ENCODE results near the gene MCRIP1.

Gene MCRIP1

GRCh38 chr17:81821603-81822311 is 11.3 kb downstream of the MCRIP1 start:
- DNase-seq (ENCODE audit: low read depth in 3 of 3, low spot score in 1 of 3) = no peak

DNA sequence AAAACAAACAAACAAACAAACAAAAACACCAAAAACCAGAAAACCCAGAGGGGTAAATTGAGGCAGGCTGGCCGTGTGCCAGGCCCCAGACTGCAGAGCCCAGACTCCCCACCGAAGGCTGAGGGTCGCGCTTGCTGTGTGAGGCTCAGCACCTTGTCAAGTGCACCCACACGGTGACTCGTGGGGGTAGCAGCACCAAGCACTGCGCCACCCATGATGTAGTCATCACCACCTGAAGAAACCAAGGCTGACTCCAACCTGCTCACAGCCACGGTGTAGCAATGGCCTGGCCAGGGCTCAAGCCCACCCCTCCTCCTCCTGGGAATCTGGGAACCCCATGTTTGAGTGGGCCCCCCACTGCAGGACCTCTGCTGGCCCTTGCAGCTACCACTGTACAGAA is 11.9 kb downstream of the MCRIP1 start:
- no peak for DNase-seq (ENCODE audit: low read depth in 3 of 3, low spot score in 1 of 3)

DNA sequence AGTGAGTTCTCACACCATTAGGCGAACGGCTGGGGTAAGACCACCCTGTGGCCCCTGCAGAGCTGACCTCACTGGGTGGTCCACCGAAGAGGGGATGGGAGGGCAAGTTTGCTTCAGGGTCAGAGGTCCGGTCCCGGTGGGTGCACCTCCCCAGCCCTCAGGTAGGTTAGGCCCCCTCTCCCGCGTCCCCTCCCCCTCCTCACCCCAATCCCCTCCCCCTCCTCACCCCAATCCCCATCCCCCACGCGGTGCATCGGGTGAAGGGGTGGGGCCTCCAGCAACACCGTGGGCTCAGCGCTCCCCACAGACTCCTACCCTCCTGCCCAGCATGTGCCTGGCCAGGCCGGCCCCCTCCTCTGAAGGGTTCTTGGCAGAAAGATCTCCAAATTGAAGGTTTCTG is 13.4 kb downstream of the MCRIP1 start:
- no peak for DNase-seq (ENCODE audit: low read depth in 3 of 3, low spot score in 1 of 3)

DNA sequence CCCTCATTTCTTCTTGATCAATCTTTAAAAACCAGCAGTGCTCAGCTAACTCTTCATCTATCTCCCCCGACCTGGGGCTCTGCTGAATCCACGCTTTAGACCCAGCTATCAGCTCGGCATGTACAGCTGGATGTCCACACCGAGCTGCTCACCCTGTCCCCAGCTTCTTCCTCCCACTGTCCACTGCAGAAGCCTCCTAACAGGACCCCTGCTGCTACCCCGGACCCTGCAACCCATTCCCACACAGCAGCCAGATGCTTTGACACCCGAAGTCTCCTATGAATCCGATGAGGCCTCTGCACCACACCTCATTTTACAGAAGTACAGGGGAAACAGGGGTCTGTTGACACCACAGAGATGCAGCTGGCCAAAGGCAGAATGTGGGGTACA is 15.3 kb downstream of the MCRIP1 start:
- no peak for DNase-seq (ENCODE audit: low read depth in 3 of 3, low spot score in 1 of 3)

GRCh38 chr17:81815646-81815986 is 17.5 kb downstream of the MCRIP1 start:
- no peak for DNase-seq (ENCODE audit: low read depth in 3 of 3, low spot score in 1 of 3)

- DNase-seq (ENCODE audit: low read depth in 3 of 3, low spot score in 1 of 3) = no peak
Measured at GRCh38 chr17:81814748-81815645, 18.1 kb downstream of the MCRIP1 start.

DNA sequence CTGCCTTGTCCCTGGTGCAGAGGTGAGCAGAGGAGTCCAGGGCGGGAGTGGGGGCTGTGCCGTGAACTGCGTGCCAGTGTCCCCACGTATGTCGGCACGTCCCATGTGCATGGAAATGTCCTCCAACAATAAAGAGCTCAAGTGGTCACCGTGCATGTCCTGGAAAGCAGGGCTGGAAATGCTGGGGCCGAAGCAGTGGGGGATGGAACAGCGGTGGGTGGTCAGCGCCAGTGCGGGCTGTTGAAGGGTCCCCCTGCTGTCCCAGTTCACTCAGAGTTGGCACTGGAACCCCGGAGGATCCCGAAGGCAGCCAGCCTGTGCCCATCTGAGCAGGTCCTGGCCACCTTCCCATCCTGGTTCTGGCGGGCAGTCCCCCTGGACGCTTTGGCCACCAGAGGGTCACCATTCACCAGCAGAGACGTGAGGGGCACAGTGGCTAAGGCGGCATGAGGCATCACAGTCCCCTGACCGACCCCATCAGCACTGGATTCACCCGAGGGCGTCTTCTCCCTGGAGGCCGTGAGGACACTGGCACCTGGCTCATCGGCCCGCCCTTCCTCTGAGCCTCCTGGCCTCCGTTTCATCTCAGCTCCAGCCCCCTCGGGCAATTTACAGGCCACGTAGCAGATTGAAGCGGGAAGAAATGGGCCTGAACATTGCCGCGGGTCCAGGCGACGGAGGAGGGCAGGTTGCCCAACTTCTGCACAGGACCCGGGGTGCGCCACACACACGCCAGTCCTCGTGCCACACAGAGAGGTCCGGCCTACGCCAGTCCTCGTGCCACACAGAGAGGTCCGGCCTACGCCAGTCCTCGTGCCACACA is 19.0 kb downstream of the MCRIP1 start:
- DNase-seq (ENCODE audit: low read depth in 3 of 3, low spot score in 1 of 3) = no peak

DNA sequence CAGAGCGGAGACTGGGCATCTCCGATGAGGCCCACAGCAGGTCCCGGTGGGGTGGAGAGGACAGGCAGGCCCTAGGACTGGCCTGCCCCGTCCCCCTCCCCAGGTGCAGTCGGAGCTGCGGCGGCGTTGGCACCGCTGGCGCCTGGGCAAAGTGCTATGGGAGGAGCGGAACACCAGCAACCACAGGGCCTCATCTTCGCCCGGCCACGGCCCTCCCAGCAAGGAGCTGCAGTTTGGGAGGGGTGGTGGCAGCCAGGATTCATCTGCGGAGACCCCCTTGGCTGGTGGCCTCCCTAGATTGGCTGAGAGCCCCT is 19.8 kb downstream of the MCRIP1 start:
- DNase-seq (ENCODE audit: low read depth in 3 of 3, low spot score in 1 of 3) = no peak

GRCh38 chr17:81812571-81813370 is 20.3 kb downstream of the MCRIP1 start:
- no peak for DNase-seq (ENCODE audit: low read depth in 3 of 3, low spot score in 1 of 3)

- DNase-seq (ENCODE audit: low read depth in 3 of 3, low spot score in 1 of 3) = no peak
Measured at GRCh38 chr17:81811705-81812570, 21.2 kb downstream of the MCRIP1 start.

DNA sequence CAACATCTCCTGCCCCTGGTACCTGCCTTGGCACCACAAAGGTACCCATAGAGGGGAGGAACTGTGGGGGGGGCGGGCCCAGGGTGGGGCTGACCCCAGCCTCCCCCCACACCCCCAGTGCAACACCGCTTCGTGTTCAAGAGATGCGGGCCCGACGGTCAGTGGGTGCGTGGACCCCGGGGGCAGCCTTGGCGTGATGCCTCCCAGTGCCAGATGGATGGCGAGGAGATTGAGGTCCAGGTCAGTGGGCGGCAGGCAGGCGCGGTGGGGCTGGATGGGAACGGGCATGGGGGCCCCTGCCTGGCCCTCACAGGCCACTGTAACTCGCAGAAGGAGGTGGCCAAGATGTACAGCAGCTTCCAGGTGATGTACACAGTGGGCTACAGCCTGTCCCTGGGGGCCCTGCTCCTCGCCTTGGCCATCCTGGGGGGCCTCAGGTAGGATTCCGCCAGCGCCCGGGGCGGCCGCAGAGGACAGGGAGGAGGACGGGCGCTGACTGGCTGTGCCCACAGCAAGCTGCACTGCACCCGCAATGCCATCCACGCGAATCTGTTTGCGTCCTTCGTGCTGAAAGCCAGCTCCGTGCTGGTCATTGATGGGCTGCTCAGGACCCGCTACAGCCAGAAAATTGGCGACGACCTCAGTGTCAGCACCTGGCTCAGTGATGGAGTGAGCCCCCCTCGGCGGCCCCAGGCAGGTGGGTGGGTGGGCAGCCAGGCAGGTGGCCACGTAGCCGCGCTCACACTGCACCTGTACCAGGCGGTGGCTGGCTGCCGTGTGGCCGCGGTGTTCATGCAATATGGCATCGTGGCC is 22.0 kb downstream of the MCRIP1 start:
- no peak for DNase-seq (ENCODE audit: low read depth in 3 of 3, low spot score in 1 of 3)

- no peak for DNase-seq (ENCODE audit: low read depth in 3 of 3, low spot score in 1 of 3)
Measured at GRCh38 chr17:81810476-81810875, 22.6 kb downstream of the MCRIP1 start.

DNA sequence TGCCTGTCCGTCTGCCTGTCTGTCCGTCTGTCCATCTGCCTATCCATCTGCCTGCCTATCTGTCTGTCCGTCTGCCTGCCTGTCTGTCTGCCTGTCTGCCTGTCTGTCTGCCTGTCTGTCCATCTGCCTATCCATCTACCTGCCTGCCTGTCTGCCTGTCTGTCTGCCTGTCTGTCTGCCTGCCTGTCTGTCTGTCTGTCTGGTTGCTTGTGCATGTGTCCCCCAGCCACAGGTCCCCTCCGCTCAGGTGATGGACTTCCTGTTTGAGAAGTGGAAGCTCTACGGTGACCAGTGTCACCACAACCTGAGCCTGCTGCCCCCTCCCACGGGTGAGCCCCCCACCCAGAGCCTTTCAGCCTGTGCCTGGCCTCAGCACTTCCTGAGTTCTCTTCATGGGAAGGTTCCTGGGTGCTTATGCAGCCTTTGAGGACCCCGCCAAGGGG is 23.5 kb downstream of the MCRIP1 start:
- DNase-seq (ENCODE audit: low read depth in 3 of 3, low spot score in 1 of 3) = no peak

- no peak for DNase-seq (ENCODE audit: low read depth in 3 of 3, low spot score in 1 of 3)
Measured at GRCh38 chr17:81808778-81809555, 24.1 kb downstream of the MCRIP1 start.

DNA sequence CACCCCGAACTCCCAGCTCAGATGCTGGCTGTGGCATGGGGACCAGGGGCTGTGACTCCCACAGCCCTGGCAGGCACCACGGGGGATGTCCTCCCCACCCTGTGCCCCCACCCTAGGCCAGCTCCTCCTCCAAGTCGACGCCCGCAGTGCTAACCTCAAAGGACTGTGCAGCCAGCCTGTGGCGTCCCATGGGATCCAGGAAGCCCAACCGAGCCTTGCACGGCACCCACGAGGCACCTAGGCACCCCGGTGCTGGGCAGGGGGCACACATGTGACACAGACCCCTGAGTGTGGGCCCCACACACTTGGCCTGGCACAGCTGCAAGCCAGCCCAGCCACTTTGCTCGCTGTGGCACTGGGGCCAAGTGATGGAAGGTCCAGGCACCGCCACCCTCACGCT is 25.3 kb downstream of the MCRIP1 start:
- DNase-seq (ENCODE audit: low read depth in 3 of 3, low spot score in 1 of 3) = no peak

- DNase-seq (ENCODE audit: low read depth in 3 of 3, low spot score in 1 of 3) = no peak
Measured at GRCh38 chr17:81807210-81807719, 25.8 kb downstream of the MCRIP1 start.

DNA sequence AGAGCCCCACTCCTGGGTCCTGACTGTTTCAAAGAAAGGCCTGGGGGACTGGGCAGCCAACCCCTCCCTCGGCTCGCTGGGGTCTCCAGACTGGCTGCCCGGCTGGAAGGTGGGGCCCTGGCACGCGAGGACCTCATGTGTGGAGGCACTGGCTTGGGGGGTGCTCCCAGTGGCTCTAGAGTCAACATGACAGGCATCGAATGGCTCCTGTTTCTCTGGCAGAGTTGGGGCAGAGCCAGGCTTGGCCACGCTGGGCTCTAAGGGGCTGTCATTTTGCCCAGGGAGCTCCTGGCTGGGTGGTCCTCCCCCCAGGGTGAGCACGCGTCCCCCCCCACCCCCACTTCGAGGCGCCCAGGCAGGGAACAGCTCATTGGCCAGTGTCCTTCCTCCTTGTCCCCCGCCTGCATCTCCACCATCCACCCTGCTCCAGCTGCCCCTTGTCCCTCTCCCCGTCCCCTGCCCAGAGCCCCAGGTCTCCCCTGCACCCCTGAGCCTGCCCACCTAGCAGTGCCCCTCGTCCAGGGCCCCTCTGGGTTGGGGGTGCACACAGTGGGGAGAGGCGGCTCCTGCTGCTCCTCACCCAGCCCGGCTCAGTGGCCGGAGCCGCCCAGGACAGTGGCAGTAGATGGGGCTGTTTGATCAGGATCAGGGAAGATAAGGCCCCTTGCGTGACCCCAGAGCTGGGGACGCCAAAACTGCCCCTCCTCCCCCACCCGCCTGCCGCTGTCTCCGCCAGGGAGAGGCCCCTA is 26.5 kb downstream of the MCRIP1 start:
- DNase-seq (ENCODE audit: low read depth in 3 of 3, low spot score in 1 of 3) = no peak

All from stimulated activated CD4-positive, alpha-beta T cell treated with anti-CD3 and anti-CD28 coated beads, TNF-alpha, amount 100 ng/mL, for 1 hour (primary cell).